H9 (cell line): Measurements from ENCODE around the gene DACT2. TPM values are rescaled to one million over a fixed set of nuclear protein-coding genes. Genes with fewer than 3 reads are reported as not detected.

ENCODE experiments used
- DNase-seq: peaks from one replicate; pipeline ENCODE4 v3.0.0-alpha.2; 2017
- H2AFZ ChIP-seq: one replicate; pipeline ENCODE4 v1.6.1; 2013; ENCODE audit warnings: mild to moderate bottlenecking, low read length, control low read depth, moderate library complexity
- H2AK5ac ChIP-seq: 2 replicates; pipeline ENCODE4 v1.6.1; 2013; ENCODE audit warnings: low read length, control low read depth, mixed read lengths; ENCODE audit not compliant: insufficient read length
- H2BK120ac ChIP-seq: one replicate; pipeline ENCODE4 v1.6.1; 2013; ENCODE audit warnings: low read depth, mild to moderate bottlenecking, low read length, control low read depth, inconsistent platforms; ENCODE audit not compliant: poor library complexity, severe bottlenecking
- H2BK12ac ChIP-seq: 2 replicates; pipeline ENCODE4 v1.6.1; 2013; ENCODE audit warnings: low read length, control low read depth, mixed read lengths, low read depth; ENCODE audit not compliant: insufficient read length
- H2BK15ac ChIP-seq: 2 replicates; pipeline ENCODE4 v1.6.1; 2013; ENCODE audit warnings: low read depth, low read length, control low read depth
- H2BK20ac ChIP-seq: one replicate; pipeline ENCODE4 v1.6.1; 2013; ENCODE audit warnings: low read depth, mild to moderate bottlenecking, low read length, control low read depth, inconsistent platforms; ENCODE audit not compliant: poor library complexity, severe bottlenecking
- H2BK5ac ChIP-seq: 2 replicates; pipeline ENCODE4 v1.6.1; 2013; ENCODE audit warnings: low read length, control low read depth, mixed read lengths; ENCODE audit not compliant: insufficient read length
- H3K14ac ChIP-seq: 2 replicates; pipeline ENCODE4 v1.6.1; 2013; ENCODE audit warnings: low read length, control low read depth; ENCODE audit not compliant: insufficient read depth
- H3K18ac ChIP-seq: 2 replicates; pipeline ENCODE4 v1.6.1; 2013; ENCODE audit warnings: low read depth, mild to moderate bottlenecking, mixed read lengths, low read length, control low read depth; ENCODE audit not compliant: insufficient read length
- H3K23ac ChIP-seq: 2 replicates; pipeline ENCODE4 v1.6.1; 2013; ENCODE audit warnings: low read length, control low read depth, mixed read lengths, low read depth; ENCODE audit not compliant: insufficient read length
- H3K23me2 ChIP-seq: 2 replicates; pipeline ENCODE4 v1.6.1; 2013; ENCODE audit warnings: low read depth, mild to moderate bottlenecking, mixed read lengths, low read length, control low read depth; ENCODE audit not compliant: insufficient read length, poor library complexity, severe bottlenecking
- H3K27ac ChIP-seq: 2 replicates; pipeline ENCODE4 v1.5.1; 2013; ENCODE audit warnings: low read length, control low read depth, mixed read lengths, low read depth; ENCODE audit not compliant: insufficient read length
- H3K27me3 ChIP-seq: 2 replicates; pipeline ENCODE4 v1.6.1; 2013; ENCODE audit warnings: low read length, control low read depth, inconsistent platforms; ENCODE audit not compliant: insufficient read depth
- H3K4ac ChIP-seq: 2 replicates; pipeline ENCODE4 v1.6.1; 2013; ENCODE audit warnings: low read depth, mild to moderate bottlenecking, control low read depth, inconsistent platforms, low read length, moderate library complexity
- H3K4me1 ChIP-seq: 2 replicates; pipeline ENCODE4 v1.6.1; 2013; ENCODE audit warnings: low read length, control low read depth, inconsistent platforms; ENCODE audit not compliant: insufficient read depth
- H3K4me2 ChIP-seq: 2 replicates; pipeline ENCODE4 v1.6.1; 2013; ENCODE audit warnings: low read length, control low read depth, mixed read lengths; ENCODE audit not compliant: insufficient read length, insufficient read depth
- H3K56ac ChIP-seq: 2 replicates; pipeline ENCODE4 v1.6.1; 2013; ENCODE audit warnings: low read depth, mild to moderate bottlenecking, mixed read lengths, low read length, control low read depth; ENCODE audit not compliant: insufficient read length
- H3K79me1 ChIP-seq: 2 replicates; pipeline ENCODE4 v1.6.1; 2013; ENCODE audit warnings: low read depth, mild to moderate bottlenecking, moderate library complexity, low read length, control low read depth, inconsistent platforms; ENCODE audit not compliant: insufficient read depth, poor library complexity, severe bottlenecking
- H3K79me2 ChIP-seq: 2 replicates; pipeline ENCODE4 v1.6.1; 2013; ENCODE audit warnings: low read length, control low read depth, inconsistent platforms; ENCODE audit not compliant: insufficient read depth
- H3K9ac ChIP-seq: 2 replicates; pipeline ENCODE4 v1.6.1; 2013; ENCODE audit warnings: low read length, control low read depth, mixed read lengths; ENCODE audit not compliant: insufficient read length; ENCODE audit errors: extremely low read depth
- H3K9me3 ChIP-seq: one replicate; pipeline ENCODE4 v1.6.1; 2013; ENCODE audit warnings: low read depth, low read length, inconsistent platforms; ENCODE audit not compliant: control insufficient read depth
- H3T11ph ChIP-seq: one replicate; pipeline ENCODE4 v1.6.1; 2013; ENCODE audit warnings: mild to moderate bottlenecking, low read length, control low read depth, inconsistent platforms
- H4K20me1 ChIP-seq: one replicate; pipeline ENCODE4 v1.6.1; 2013; ENCODE audit not compliant: control insufficient read depth, insufficient read length, insufficient read depth
- H4K5ac ChIP-seq: 2 replicates; pipeline ENCODE4 v1.6.1; 2013; ENCODE audit warnings: low read depth, mild to moderate bottlenecking, mixed read lengths, low read length, control low read depth; ENCODE audit not compliant: insufficient read length
- H4K8ac ChIP-seq: replicated peaks from 2 replicates; pipeline ENCODE4 v1.6.1; 2013; ENCODE audit warnings: low read length, control low read depth, mixed read lengths, low read depth; ENCODE audit not compliant: insufficient read length
- H4K91ac ChIP-seq: 2 replicates; pipeline ENCODE4 v1.6.1; 2013; ENCODE audit warnings: low read depth, mild to moderate bottlenecking, moderate library complexity, mixed read lengths, low read length, control low read depth; ENCODE audit not compliant: insufficient read length
- H3K27ac Mint-ChIP-seq, 3 experiments: 2 replicates in 2 of 3; 3 replicates in 1 of 3; pipeline ENCODE4 v1.8.0; 2020 to 2021; ENCODE audit warnings: mixed read lengths in 3 of 3, mild to moderate bottlenecking in 1 of 3, moderate library complexity in 1 of 3
- H3K27me3 Mint-ChIP-seq: 2 replicates; pipeline ENCODE4 v1.8.0; 2021; ENCODE audit warnings: low read depth, mild to moderate bottlenecking, moderate library complexity, mixed read lengths
- H3K36me3 Mint-ChIP-seq, 3 experiments: 2 replicates in 2 of 3; 3 replicates in 1 of 3; pipeline ENCODE4 v1.8.0; 2020 to 2021; ENCODE audit warnings: low read depth in 3 of 3, mixed read lengths in 3 of 3; ENCODE audit not compliant: insufficient read depth in 1 of 3
- H3K4me1 Mint-ChIP-seq, 2 experiments: 2 replicates each; pipeline ENCODE4 v1.8.0; 2020; ENCODE audit warnings: mixed read lengths in 2 of 2
- H3K4me3 Mint-ChIP-seq, 2 experiments: 2 replicates in 1 of 2; 3 replicates in 1 of 2; pipeline ENCODE4 v1.8.0; 2020 to 2021; ENCODE audit warnings: mild to moderate bottlenecking in 2 of 2, mixed read lengths in 2 of 2, moderate library complexity in 1 of 2
- H3K9me3 Mint-ChIP-seq, 2 experiments: 2 replicates in 1 of 2; 3 replicates in 1 of 2; pipeline ENCODE4 v1.8.0; 2020; ENCODE audit warnings: mild to moderate bottlenecking in 2 of 2, mixed read lengths in 2 of 2, moderate library complexity in 1 of 2
- CTCF ChIP-seq: fragments of 200-600 bp; sonication (generic); conservative IDR thresholded peaks from 3 replicates; pipeline ENCODE4 v1.8.0; 2021; ENCODE audit warnings: antibody characterized with exemption, mild to moderate bottlenecking
- WGBS: extraction: QIAGEN DNeasy Blood & Tissue Kit; methylation state at CpG from one replicate; pipeline ENCODE4 v1.1.7; 2013; ENCODE audit warnings: missing lambda C conversion rate, low lambda C conversion rate, mixed read lengths; ENCODE audit not compliant: insufficient read length; ENCODE audit errors: extremely low coverage; 5-methylcytosine and 5-hydroxymethylcytosine counted together
- total RNA-seq: library from RNA; stranded (reverse); gene quantifications from 2 replicates; pipeline ENCODE4 v1.2.1, GENCODE V29; 2021

DACT2 gene
- total RNA-seq, 1 experiment from 2014 or later: 1.8 TPM

- no peak for DNase-seq
- no peaks in the 10 kb centered on the region for H3K4me1 ChIP-seq
- no peak overlapping the region for H2BK15ac ChIP-seq
- H3K27me3 ChIP-seq: no peaks in the 10 kb centered on the region
- H3K23ac ChIP-seq: no peak overlapping the region
- H2BK5ac ChIP-seq: no peak overlapping the region
- H2BK120ac ChIP-seq: no peak overlapping the region
- H3K56ac ChIP-seq: no peak overlapping the region
- H3K9ac ChIP-seq: no peak overlapping the region
- H2BK20ac ChIP-seq: no peak overlapping the region
- no peak overlapping the region for H3K4me2 ChIP-seq
- no peak overlapping the region for H3K4me3 Mint-ChIP-seq
- H3K79me2 ChIP-seq: no peaks in the 10 kb centered on the region
- no peaks in the 10 kb centered on the region for H3K36me3 Mint-ChIP-seq
- no peak overlapping the region for H2AFZ ChIP-seq
- TF ChIP-seq CTCF: no peak
- no peak overlapping the region for H4K91ac ChIP-seq
- no peaks in the 10 kb centered on the region; a peak in 1 of 5 replicates for H3K9me3 Mint-ChIP-seq
- H4K20me1 ChIP-seq: no peaks in the 10 kb centered on the region
- WGBS: no CpG with 5 or more reads among the region's 17 CpGs
- H3K18ac ChIP-seq: no peak overlapping the region
- H3K27me3 Mint-ChIP-seq: peaks cover 6% of the 10 kb centered on the region
- no peak overlapping the region for H2BK12ac ChIP-seq
- no peaks in the 10 kb centered on the region for H3K79me1 ChIP-seq
- H3T11ph ChIP-seq: no peak overlapping the region
- no peak overlapping the region for H3K14ac ChIP-seq
- no peak overlapping the region for H3K27ac ChIP-seq
- H3K4ac ChIP-seq: no peak overlapping the region
- H3K4me1 Mint-ChIP-seq: peaks cover 9 to 11% of the 10 kb centered on the region in 2 experiments
- no peak overlapping the region for H4K8ac ChIP-seq
- no peaks in the 10 kb centered on the region for H3K23me2 ChIP-seq
- no peak overlapping the region for H2AK5ac ChIP-seq
- H3K9me3 ChIP-seq: no peaks in the 10 kb centered on the region
- no peak overlapping the region for H4K5ac ChIP-seq
- H3K27ac Mint-ChIP-seq: no peak overlapping the region; a peak in 1 of 7 replicates
Measured at GRCh38 chr6:168342636-168343035, 23.1 kb upstream of the DACT2 start.
